ENCODE results near the gene MAP3K8. TPM values are rescaled to one million over a fixed set of nuclear protein-coding genes. Genes with fewer than 3 reads are reported as not detected.

The MAP3K8 gene
- total RNA-seq, 6 experiments from 2014 or later = 3.1 to 21.9 (median 6.1) TPM

- Histone ChIP-seq H3K27ac (no peak overlapping the region), H3K27me3 (no peaks in the 10 kb centered on the region), H3K4me1 (peaks cover 0 to 20% (median 0%) of the 10 kb centered on the region in 4 donors), H3K4me3 (no peak overlapping the region), H3K36me3 (peaks cover 0 to 40% (median 0%) of the 10 kb centered on the region in 4 donors), H3K9me3 (no peaks in the 10 kb centered on the region)
- TF ChIP-seq POLR2A (IDR thresholded peaks at IDR 0.05) = no peak
- TF ChIP-seq, protein P1, sequence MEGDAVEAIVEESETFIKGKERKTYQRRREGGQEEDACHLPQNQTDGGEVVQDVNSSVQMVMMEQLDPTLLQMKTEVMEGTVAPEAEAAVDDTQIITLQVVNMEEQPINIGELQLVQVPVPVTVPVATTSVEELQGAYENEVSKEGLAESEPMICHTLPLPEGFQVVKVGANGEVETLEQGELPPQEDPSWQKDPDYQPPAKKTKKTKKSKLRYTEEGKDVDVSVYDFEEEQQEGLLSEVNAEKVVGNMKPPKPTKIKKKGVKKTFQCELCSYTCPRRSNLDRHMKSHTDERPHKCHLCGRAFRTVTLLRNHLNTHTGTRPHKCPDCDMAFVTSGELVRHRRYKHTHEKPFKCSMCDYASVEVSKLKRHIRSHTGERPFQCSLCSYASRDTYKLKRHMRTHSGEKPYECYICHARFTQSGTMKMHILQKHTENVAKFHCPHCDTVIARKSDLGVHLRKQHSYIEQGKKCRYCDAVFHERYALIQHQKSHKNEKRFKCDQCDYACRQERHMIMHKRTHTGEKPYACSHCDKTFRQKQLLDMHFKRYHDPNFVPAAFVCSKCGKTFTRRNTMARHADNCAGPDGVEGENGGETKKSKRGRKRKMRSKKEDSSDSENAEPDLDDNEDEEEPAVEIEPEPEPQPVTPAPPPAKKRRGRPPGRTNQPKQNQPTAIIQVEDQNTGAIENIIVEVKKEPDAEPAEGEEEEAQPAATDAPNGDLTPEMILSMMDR (IDR thresholded peaks at IDR 0.05) = no peak
- intact Hi-C loops (cut with DNase I) = no loop called here
- no peak for DNase-seq
- no peak for ATAC-seq
- 100% methylated on average over 3 of the region's 3 CpGs for WGBS (ENCODE audit: insufficient coverage, low coverage, low lambda C conversion rate, missing lambda C conversion rate)
These were observed 5.9 kb downstream of the MAP3K8 start for GRCh38 chr10:30439931-30440330.

DNA sequence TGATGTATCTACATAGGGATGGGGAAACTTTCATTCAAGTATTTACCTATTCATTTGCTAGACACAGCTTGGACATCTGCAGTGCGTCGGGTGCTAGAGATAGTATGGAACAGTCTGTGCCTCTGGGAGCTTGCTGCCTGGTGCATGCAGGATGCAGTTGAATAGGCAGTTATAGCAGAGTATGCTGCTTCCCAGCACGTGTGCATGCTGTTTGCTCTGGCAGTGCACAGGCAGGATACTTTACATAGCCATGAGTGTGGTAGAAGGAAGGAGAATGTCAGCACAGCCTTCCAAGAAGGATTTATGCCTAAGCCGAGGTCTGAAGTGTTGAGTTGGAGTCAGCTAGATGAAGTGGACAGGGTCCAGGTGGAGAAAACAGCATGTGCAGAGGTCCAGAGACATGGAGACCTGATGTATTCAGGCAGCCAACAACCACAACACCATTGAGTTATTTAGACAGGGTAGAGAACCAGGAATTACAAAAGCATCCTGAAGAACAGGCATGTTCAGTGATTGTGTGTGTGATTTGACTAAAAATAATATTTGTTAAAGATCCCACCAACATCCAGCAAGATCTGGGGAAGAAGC is 8.1 kb downstream of the MAP3K8 start:
- H3K27ac ChIP-seq = no peak overlapping the region
- ATAC-seq = no peak

GRCh38 chr10:30443049-30443448 is 9.1 kb downstream of the MAP3K8 start:
- Histone ChIP-seq H3K4me1 (peaks cover 0 to 6% (median 0%) of the 10 kb centered on the region in 4 donors), H3K36me3 (peaks cover 0 to 48% (median 4%) of the 10 kb centered on the region in 4 donors), H3K27ac (no peak overlapping the region), H3K9me3 (no peaks in the 10 kb centered on the region), H3K27me3 (no peaks in the 10 kb centered on the region), H3K4me3 (no peak overlapping the region)
- WGBS (ENCODE audit: insufficient coverage, low coverage, low lambda C conversion rate, missing lambda C conversion rate) = 82% methylated on average over 3 of the region's 3 CpGs
- no peak for TF ChIP-seq POLR2A (IDR thresholded peaks at IDR 0.05)
- TF ChIP-seq, protein P1 (IDR thresholded peaks at IDR 0.05) = no peak
- DNase-seq (no peak), ATAC-seq (no peak)
- intact Hi-C loops (cut with DNase I) = no loop called here

More for the DNA sequence above, 8.1 kb downstream of the MAP3K8 start:
- H3K4me1 ChIP-seq = peaks cover 0 to 16% (median 0%) of the 10 kb centered on the region in 4 donors
- TF ChIP-seq, protein P1 (IDR thresholded peaks at IDR 0.05) = no peak
- no peak for TF ChIP-seq POLR2A (IDR thresholded peaks at IDR 0.05)
- H3K27me3 ChIP-seq = no peaks in the 10 kb centered on the region
- WGBS (ENCODE audit: insufficient coverage, low coverage, low lambda C conversion rate, missing lambda C conversion rate) = 80% methylated on average over 4 of the region's 4 CpGs
- H3K9me3 ChIP-seq = no peaks in the 10 kb centered on the region
- no peak for DNase-seq
- no peak overlapping the region for H3K4me3 ChIP-seq
- H3K36me3 ChIP-seq = peaks cover 0 to 47% (median under 1%) of the 10 kb centered on the region in 4 donors
- intact Hi-C loops (cut with DNase I) = no loop called here

DNA sequence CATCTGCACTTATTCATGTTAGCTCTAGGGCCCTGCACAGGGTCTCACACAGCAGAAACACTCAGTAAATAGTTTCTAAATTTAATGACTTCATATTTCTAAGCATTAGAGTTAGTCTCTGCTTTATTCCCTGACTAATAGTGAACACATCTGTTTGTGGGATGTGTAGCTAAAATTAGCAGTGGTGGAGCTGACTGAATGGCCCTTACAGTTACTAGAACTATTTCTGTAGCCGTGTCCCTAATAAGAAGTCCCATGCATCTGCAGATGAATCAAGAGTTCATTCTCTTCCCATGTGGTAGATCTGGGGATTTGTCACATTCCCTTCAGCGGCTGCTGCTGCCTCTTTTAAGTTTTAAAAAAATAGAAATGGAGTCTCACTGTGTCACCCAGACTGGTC is 11.7 kb downstream of the MAP3K8 start:
- Histone ChIP-seq H3K27ac (no peak overlapping the region), H3K36me3 (peaks cover 0 to 56% (median 8%) of the 10 kb centered on the region in 4 donors), H3K27me3 (no peaks in the 10 kb centered on the region), H3K4me3 (no peak overlapping the region), H3K4me1 (no peaks in the 10 kb centered on the region), H3K9me3 (no peaks in the 10 kb centered on the region)
- ATAC-seq = peak in 1 of 4 donors; percentile 33
- intact Hi-C loops (cut with DNase I) = no loop called here
- 46% methylated on average over 2 of the region's 2 CpGs for WGBS (ENCODE audit: insufficient coverage, low coverage, low lambda C conversion rate, missing lambda C conversion rate)
- TF ChIP-seq POLR2A (IDR thresholded peaks at IDR 0.05) = no peak
- TF ChIP-seq, protein P1 (IDR thresholded peaks at IDR 0.05) = no peak
- DNase-seq = no peak
